ENCODE results near the gene DLST. TPM values are rescaled to one million over a fixed set of nuclear protein-coding genes. Genes with fewer than 3 reads are reported as not detected.

DLST gene
- total RNA-seq, 1 experiment from 2014 or later = 68.8 TPM

- H3K9me3 ChIP-seq (ENCODE audit: control insufficient read depth, insufficient read depth, low read depth, low read length) = no peaks in the 10 kb centered on the region
- no peaks in the 10 kb centered on the region for H3K27me3 ChIP-seq (ENCODE audit: control insufficient read depth, insufficient read depth, low read length)
- H3K4me3 ChIP-seq (ENCODE audit: low read depth in 2 of 2, low read length in 2 of 2) = no peak overlapping the region
- DNase-seq (ENCODE audit: low read depth, low spot score) = no peak
- no peaks in the 10 kb centered on the region for H3K36me3 ChIP-seq (ENCODE audit: control insufficient read depth, insufficient read depth, low read length)
- in situ Hi-C loops (cut with HindIII; ENCODE audit: low pct_unique_long_range_greater_than_20kb, low sequenced_read_pairs) = no loop called here
- no TSS peak for BruUV-seq (replicated peaks)
- intact Hi-C loops (cut with micrococcal nuclease; ENCODE audit: unreplicated experiment) = loop anchor here (10.0 kb wide), 1 partner anchor 428 kb away; no protein-coding TSS in a partner anchor
- POLR2A ChIA-PET = interaction anchor here (0.6 kb wide), 1 partner anchor 23 kb away, joined by 15 read pairs; no protein-coding TSS in a partner anchor
- ATAC-seq = no peak
- H3K4me1 ChIP-seq (ENCODE audit: control insufficient read depth, insufficient read depth, low read length) = no peaks in the 10 kb centered on the region
- no peak overlapping the region for H3K27ac ChIP-seq (ENCODE audit: low read length)
- CTCF ChIA-PET = no interaction called here
- TF ChIP-seq SIN3A (IDR thresholded peaks at IDR 0.05; ENCODE audit: borderline replicate concordance, insufficient read depth, low read depth, low read length) (no peak), CTCF (IDR thresholded peaks at IDR 0.05) (no peak), POLR2AphosphoS5 (IDR thresholded peaks at IDR 0.05; ENCODE audit: low read depth, low read length) (no peak), TCF7L2 (IDR thresholded peaks at IDR 0.05; ENCODE audit: low read depth, low read length) (no peak), REST (IDR thresholded peaks at IDR 0.05; ENCODE audit: insufficient read depth in 1 of 2, low read depth in 2 of 2, low read length in 1 of 2) (no peak)
Observed at GRCh38 chr14:74866708-74867389, 14.9 kb upstream of the DLST start.

GRCh38 chr14:74867673-74868072 is 14.0 kb upstream of the DLST start:
- in situ Hi-C loops (cut with HindIII; ENCODE audit: low pct_unique_long_range_greater_than_20kb, low sequenced_read_pairs) (no loop called here), intact Hi-C loops (cut with micrococcal nuclease; ENCODE audit: unreplicated experiment) (loop anchor here (10.0 kb wide), 1 partner anchor 427 kb away; no protein-coding TSS in a partner anchor)
- Histone ChIP-seq H3K27me3 (ENCODE audit: control insufficient read depth, insufficient read depth, low read length) (no peaks in the 10 kb centered on the region), H3K27ac (ENCODE audit: low read length) (no peak overlapping the region), H3K9me3 (ENCODE audit: control insufficient read depth, insufficient read depth, low read depth, low read length) (no peaks in the 10 kb centered on the region), H3K36me3 (ENCODE audit: control insufficient read depth, insufficient read depth, low read length) (no peaks in the 10 kb centered on the region), H3K4me3 (ENCODE audit: low read depth in 2 of 2, low read length in 2 of 2) (no peak overlapping the region), H3K4me1 (ENCODE audit: control insufficient read depth, insufficient read depth, low read length) (no peaks in the 10 kb centered on the region)
- POLR2A ChIA-PET = interaction anchor here (0.6 kb wide), 3 partner anchors 15 to 197 kb away, joined by 3 to 15 read pairs (median 5); no protein-coding TSS in a partner anchor
- BruUV-seq (replicated peaks) = no TSS peak
- TF ChIP-seq POLR2AphosphoS5 (IDR thresholded peaks at IDR 0.05; ENCODE audit: low read depth, low read length) = no peak
- TF ChIP-seq TCF7L2 (IDR thresholded peaks at IDR 0.05; ENCODE audit: low read depth, low read length) = no peak
- no peak for TF ChIP-seq REST (IDR thresholded peaks at IDR 0.05; ENCODE audit: insufficient read depth in 1 of 2, low read depth in 2 of 2, low read length in 1 of 2)
- no peak for TF ChIP-seq SIN3A (IDR thresholded peaks at IDR 0.05; ENCODE audit: borderline replicate concordance, insufficient read depth, low read depth, low read length)
- TF ChIP-seq CTCF (IDR thresholded peaks at IDR 0.05) = no peak
- no peak for DNase-seq (ENCODE audit: low read depth, low spot score)
- no peak for ATAC-seq
- CTCF ChIA-PET = no interaction called here
